SK-N-SH treated with all-trans-retinoic acid at 6 μM for 48 hours (cell line): Measurements from ENCODE around the gene KCP.

Source experiments
- ATAC-seq: fragments of 200-7000 bp; cut with Tn5 transposase; 3 replicates; pipeline ENCODE4 v1.9.1; 2020; ENCODE audit warnings: mild to moderate bottlenecking, moderate library complexity
- ARNTL ChIP-seq: fragments of 450-650 bp; formaldehyde crosslinking; IDR thresholded peaks from 2 replicates; pipeline ENCODE4 v1.5.0; 2020; ENCODE audit warnings: low read depth, mild to moderate bottlenecking, moderate library complexity, borderline replicate concordance
- BACH2 ChIP-seq: fragments of 250-450 bp; sonication (Bioruptor Pico); IDR thresholded peaks from 2 replicates; pipeline ENCODE4 v1.9.0; 2021; ENCODE audit warnings: mild to moderate bottlenecking, borderline replicate concordance
- CREB5 ChIP-seq: fragments of 250-450 bp; sonication (Bioruptor Pico); IDR thresholded peaks from 2 replicates; pipeline ENCODE4 v1.5.1; 2020; ENCODE audit warnings: low read depth, mild to moderate bottlenecking, moderate library complexity
- ESRRG ChIP-seq: fragments of 250-450 bp; sonication (Bioruptor Pico); IDR thresholded peaks from 2 replicates; pipeline ENCODE4 v1.6.1; 2021; ENCODE audit warnings: mild to moderate bottlenecking
- GLIS3 ChIP-seq: fragments of 250-450 bp; sonication (Bioruptor Pico); IDR thresholded peaks from 2 replicates; pipeline ENCODE4 v1.5.0; 2020; ENCODE audit warnings: mild to moderate bottlenecking, moderate library complexity
- OSR1 ChIP-seq: fragments of 250-450 bp; sonication (Bioruptor Pico); IDR thresholded peaks from 2 replicates; pipeline ENCODE4 v1.8.0; 2022; ENCODE audit warnings: moderate library complexity, mild to moderate bottlenecking, inconsistent platforms
- PATZ1 ChIP-seq: fragments of 250-450 bp; sonication (Bioruptor Pico); IDR thresholded peaks from 2 replicates; pipeline ENCODE4 v1.8.0; 2020; ENCODE audit warnings: mild to moderate bottlenecking, moderate library complexity, borderline replicate concordance
- POU6F1 ChIP-seq: fragments of 250-450 bp; sonication (Bioruptor Pico); IDR thresholded peaks from 2 replicates; pipeline ENCODE4 v1.8.0; 2021; ENCODE audit warnings: low read depth, mild to moderate bottlenecking, moderate library complexity, borderline replicate concordance
- RARB ChIP-seq: fragments of 250-450 bp; sonication (Bioruptor Pico); IDR thresholded peaks from 2 replicates; pipeline ENCODE4 v1.8.0; 2021; ENCODE audit warnings: mild to moderate bottlenecking, moderate library complexity
- SNAI2 ChIP-seq: fragments of 250-450 bp; sonication (Bioruptor Pico); IDR thresholded peaks from 2 replicates; pipeline ENCODE4 v1.5.0; 2020; ENCODE audit warnings: mild to moderate bottlenecking, moderate library complexity
- TCF4 ChIP-seq: fragments of 250-450 bp; sonication (Bioruptor Pico); IDR thresholded peaks from 2 replicates; pipeline ENCODE4 v1.8.0; 2021; ENCODE audit warnings: mild to moderate bottlenecking, moderate library complexity, borderline replicate concordance
- ZC3H10 ChIP-seq: fragments of 250-450 bp; sonication (Bioruptor Pico); IDR thresholded peaks from 2 replicates; pipeline ENCODE4 v1.5.1; 2021; ENCODE audit warnings: mild to moderate bottlenecking, moderate library complexity
- ZFP3 ChIP-seq: fragments of 250-450 bp; sonication (Bioruptor Pico); IDR thresholded peaks from 2 replicates; pipeline ENCODE4 v1.5.0; 2020; ENCODE audit warnings: mild to moderate bottlenecking, moderate library complexity
- ZNF70 ChIP-seq: fragments of 450-650 bp; formaldehyde crosslinking; IDR thresholded peaks from 2 replicates; pipeline ENCODE4 v1.5.0; 2020; ENCODE audit warnings: mild to moderate bottlenecking, moderate library complexity
- TF ChIP-seq, protein P1 (sequence below): fragments of 250-450 bp; sonication (Bioruptor Pico); IDR thresholded peaks from 2 replicates; pipeline ENCODE4 v1.5.1; 2021; ENCODE audit warnings: mild to moderate bottlenecking, moderate library complexity
- TF ChIP-seq, protein P2 (sequence below): fragments of 250-450 bp; sonication (Bioruptor Pico); IDR thresholded peaks from 2 replicates; pipeline ENCODE4 v1.5.0; 2020; ENCODE audit warnings: mild to moderate bottlenecking, moderate library complexity

The KCP gene

DNA sequence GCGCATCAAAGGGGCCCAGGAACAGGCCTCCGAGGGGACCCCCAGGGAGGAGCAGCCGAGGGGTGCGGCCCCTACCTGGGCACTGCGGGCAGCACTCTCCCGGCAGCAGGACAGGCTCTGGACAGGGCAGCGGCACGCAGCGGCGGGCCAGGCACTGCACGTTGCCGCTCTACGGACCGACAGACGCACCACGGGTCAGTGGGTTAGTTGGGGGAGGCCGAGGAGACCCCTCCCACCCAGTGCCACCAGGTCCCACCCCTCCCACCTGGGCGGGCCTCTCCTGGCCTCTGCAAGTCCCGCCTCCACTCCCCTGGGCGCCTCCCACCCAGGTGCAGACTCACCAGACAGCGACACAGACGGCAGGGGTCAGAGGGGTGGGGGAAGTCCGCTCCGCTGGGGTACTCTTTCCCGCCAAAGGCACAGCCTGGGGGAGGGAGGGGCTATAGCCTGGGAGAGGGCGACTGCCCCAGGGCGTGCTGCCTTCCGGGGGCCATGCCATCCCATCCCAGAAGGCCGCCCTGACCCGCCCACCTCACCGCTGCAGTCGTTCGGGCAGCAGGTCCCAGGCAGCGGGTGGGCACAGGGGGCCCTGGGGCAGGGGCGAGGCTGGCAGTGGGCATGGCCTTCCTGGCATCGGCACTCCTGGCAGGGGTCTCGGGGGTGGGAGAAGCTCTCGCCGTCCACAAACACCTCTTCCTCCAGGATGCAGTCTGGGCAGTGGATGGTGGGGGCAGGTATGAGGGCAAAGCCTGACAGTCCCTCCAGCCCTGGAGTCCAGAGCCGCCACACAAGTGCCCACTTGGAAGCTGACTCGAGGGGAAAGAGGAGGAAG, 19.2 kb downstream of the KCP start (continued):
- no peak for TF ChIP-seq POU6F1
- no peak for TF ChIP-seq ZFP3 (CRISPR knock-in tag)
- no peak for TF ChIP-seq RARB (CRISPR knock-in tag)
- no peak for TF ChIP-seq OSR1

DNA sequence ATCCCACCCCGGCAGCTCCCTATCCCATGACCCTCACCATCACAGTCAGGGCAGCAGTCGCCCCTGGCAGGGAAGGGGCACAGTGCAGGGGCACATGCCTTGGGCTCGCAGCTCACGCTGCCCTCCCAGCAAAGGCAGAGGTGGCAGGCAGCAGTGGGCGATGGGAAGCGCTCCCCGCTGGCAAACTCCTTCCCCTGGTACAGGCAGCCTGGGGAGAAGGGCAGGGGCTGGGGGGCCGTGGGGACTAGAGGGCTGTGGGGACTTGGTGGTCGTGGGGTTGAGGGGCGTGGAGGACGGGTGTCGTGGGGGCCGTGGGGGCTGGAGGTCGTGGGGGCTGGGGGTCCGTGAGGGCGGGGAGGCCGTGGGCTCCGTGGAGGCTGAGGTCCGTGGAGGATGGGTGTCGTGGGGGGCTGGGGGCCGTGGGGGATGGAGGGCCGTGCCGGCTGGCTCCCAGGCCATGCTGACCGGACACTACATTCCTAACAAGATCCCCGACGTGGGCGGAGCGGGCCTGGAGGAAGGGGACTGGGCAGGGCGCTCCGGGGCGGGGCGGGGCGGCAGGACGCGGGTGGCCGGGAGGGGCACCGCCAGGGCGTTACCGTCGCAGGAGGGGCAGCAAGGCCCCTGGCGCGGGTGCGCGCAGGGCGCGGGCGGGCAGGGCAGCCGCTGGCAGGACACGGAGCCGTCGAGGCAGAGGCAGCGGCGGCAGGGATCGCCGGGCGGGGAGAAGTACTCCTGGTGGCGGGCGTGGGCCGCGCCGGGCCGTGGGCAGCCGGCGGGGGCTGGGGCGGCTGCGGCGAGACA, 20.0 kb downstream of the KCP start:
- ATAC-seq = peak; percentile 54
- no peak for TF ChIP-seq GLIS3 (CRISPR knock-in tag)

DNA sequence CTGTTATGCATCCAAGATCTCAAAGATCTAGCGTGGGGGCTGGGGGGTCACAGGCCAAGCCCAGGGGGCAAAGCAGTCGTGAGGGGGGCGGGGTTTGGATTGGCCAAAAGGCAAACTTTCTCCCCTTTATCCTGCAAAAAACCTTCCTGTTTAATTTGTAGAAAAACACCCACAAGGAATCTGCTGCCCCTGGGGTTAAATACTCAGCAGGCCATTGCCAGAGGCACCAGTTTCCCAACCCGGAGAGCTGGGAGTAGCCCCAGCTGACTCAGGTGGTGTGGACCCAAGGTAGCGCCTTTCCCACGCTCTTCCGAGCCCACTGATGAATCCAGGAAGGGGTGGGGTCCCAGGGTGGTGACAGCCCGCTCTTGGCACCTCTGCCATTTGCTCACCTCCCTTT, 21.4 kb downstream of the KCP start:
- TF ChIP-seq TCF4 (CRISPR knock-in tag) = no peak
- no peak for TF ChIP-seq RARB (CRISPR knock-in tag)
- no peak for TF ChIP-seq SNAI2 (CRISPR knock-in tag)
- TF ChIP-seq, protein P1, sequence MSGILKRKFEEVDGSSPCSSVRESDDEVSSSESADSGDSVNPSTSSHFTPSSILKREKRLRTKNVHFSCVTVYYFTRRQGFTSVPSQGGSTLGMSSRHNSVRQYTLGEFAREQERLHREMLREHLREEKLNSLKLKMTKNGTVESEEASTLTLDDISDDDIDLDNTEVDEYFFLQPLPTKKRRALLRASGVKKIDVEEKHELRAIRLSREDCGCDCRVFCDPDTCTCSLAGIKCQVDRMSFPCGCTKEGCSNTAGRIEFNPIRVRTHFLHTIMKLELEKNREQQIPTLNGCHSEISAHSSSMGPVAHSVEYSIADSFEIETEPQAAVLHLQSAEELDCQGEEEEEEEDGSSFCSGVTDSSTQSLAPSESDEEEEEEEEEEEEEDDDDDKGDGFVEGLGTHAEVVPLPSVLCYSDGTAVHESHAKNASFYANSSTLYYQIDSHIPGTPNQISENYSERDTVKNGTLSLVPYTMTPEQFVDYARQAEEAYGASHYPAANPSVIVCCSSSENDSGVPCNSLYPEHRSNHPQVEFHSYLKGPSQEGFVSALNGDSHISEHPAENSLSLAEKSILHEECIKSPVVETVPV (CRISPR knock-in tag) = no peak
- TF ChIP-seq, protein P2, sequence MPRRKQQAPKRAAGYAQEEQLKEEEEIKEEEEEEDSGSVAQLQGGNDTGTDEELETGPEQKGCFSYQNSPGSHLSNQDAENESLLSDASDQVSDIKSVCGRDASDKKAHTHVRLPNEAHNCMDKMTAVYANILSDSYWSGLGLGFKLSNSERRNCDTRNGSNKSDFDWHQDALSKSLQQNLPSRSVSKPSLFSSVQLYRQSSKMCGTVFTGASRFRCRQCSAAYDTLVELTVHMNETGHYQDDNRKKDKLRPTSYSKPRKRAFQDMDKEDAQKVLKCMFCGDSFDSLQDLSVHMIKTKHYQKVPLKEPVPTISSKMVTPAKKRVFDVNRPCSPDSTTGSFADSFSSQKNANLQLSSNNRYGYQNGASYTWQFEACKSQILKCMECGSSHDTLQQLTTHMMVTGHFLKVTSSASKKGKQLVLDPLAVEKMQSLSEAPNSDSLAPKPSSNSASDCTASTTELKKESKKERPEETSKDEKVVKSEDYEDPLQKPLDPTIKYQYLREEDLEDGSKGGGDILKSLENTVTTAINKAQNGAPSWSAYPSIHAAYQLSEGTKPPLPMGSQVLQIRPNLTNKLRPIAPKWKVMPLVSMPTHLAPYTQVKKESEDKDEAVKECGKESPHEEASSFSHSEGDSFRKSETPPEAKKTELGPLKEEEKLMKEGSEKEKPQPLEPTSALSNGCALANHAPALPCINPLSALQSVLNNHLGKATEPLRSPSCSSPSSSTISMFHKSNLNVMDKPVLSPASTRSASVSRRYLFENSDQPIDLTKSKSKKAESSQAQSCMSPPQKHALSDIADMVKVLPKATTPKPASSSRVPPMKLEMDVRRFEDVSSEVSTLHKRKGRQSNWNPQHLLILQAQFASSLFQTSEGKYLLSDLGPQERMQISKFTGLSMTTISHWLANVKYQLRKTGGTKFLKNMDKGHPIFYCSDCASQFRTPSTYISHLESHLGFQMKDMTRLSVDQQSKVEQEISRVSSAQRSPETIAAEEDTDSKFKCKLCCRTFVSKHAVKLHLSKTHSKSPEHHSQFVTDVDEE = no peak
- TF ChIP-seq ZC3H10 = no peak
- TF ChIP-seq GLIS3 (CRISPR knock-in tag) = no peak
- no peak for TF ChIP-seq CREB5
- no peak for TF ChIP-seq BACH2 (CRISPR knock-in tag)
- TF ChIP-seq ZNF70 (CRISPR knock-in tag) = no peak
- no peak for TF ChIP-seq ESRRG
- no peak for TF ChIP-seq PATZ1 (CRISPR knock-in tag)
- no peak for TF ChIP-seq ARNTL (CRISPR knock-in tag)
- no peak for TF ChIP-seq POU6F1
- no peak for TF ChIP-seq OSR1
- ATAC-seq = no peak
